Measurements from ENCODE around the gene EPHX1. TPM values are rescaled to one million over a fixed set of nuclear protein-coding genes. Genes with fewer than 3 reads are reported as not detected.

The EPHX1 gene
- polyA plus RNA-seq, 2 of the 4 experiments (the other 2 are of a cell fraction), result 150 to 252 TPM

DNA sequence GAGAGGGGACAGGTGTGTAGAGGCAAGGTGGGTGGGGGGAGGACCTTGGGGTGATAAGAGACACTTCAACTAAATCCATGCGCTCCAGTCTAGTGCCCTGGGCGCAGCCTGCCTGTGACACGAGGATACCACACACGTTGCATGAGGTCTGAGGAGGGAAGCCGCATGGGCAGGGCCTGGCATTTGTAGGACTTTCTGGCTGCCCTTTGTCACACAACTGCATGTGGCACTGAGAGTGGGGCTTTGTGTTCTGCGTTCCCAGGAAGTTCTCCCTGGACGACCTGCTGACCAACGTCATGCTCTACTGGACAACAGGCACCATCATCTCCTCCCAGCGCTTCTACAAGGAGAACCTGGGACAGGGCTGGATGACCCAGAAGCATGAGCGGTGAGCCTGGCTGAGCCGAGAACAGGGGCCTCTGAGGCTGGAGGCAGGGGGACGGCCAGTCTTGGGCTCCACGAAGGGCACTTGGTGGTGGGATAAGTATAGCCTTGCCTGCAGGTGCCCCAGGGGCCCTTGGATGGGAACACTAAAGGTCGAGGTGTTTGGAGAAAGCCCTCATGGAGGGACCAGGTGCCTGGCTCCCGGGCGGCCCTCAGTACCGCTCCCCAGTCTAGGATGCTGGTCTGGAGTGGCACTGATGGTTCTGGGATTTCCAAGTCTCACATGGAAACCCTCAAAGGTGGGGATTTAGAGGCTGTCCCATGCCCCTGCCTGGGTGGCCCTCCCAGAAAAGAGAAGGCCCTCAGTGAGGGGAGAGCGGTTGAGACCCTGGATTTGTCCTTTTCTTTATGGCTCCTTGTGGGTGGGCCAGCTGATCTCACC is 34.5 kb downstream of the EPHX1 start:
- no peak overlapping the region for H3K4me3 ChIP-seq
- ATAC-seq (no peak), DNase-seq (ENCODE audit: low read depth in 1 of 2, low spot score in 1 of 2) (no peak), FAIRE-seq (no peak)
- H3K4me1 ChIP-seq, result peaks cover 6% of the 10 kb centered on the region; the same call in 1 of the 3 replicates
- POLR2A ChIA-PET, result no interaction called here
- 88% methylated on average over 9 of the region's 18 CpGs for WGBS (ENCODE audit: missing lambda C conversion rate)
- H3K27ac ChIP-seq, result no peak overlapping the region
- H3K4me2 ChIP-seq, result no peak overlapping the region
- TF ChIP-seq CBX8 (IDR thresholded peaks at IDR 0.05), result no peak
- no peak for TF ChIP-seq CEBPB (IDR thresholded peaks at IDR 0.05)
- no peak for TF ChIP-seq KDM1A (IDR thresholded peaks at IDR 0.05; ENCODE audit: low read depth)
- TF ChIP-seq NFE2L2 (conservative IDR thresholded peaks at IDR 0.05; ENCODE audit: low read length), result no peak
- TF ChIP-seq CHD2 (IDR thresholded peaks at IDR 0.05; ENCODE audit: low read length, partially characterized antibody), result no peak
- TF ChIP-seq NPAS2 (CRISPR knock-in tag; IDR thresholded peaks at IDR 0.05; ENCODE audit: borderline replicate concordance), result no peak
- no peak for TF ChIP-seq TP53 (CRISPR knock-in tag; IDR thresholded peaks at IDR 0.05)
- no peak for TF ChIP-seq JUN (IDR thresholded peaks at IDR 0.05)
- TF ChIP-seq FOSB (CRISPR knock-in tag; IDR thresholded peaks at IDR 0.05), result no peak
- TF ChIP-seq MAZ (IDR thresholded peaks at IDR 0.05; ENCODE audit: borderline replicate concordance, low read depth, low read length), result no peak
- TF ChIP-seq NR3C1 (IDR thresholded peaks at IDR 0.05), result no peak
- TF ChIP-seq, protein P1, sequence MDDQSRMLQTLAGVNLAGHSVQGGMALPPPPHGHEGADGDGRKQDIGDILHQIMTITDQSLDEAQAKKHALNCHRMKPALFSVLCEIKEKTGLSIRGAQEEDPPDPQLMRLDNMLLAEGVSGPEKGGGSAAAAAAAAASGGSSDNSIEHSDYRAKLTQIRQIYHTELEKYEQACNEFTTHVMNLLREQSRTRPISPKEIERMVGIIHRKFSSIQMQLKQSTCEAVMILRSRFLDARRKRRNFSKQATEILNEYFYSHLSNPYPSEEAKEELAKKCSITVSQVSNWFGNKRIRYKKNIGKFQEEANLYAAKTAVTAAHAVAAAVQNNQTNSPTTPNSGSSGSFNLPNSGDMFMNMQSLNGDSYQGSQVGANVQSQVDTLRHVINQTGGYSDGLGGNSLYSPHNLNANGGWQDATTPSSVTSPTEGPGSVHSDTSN (IDR thresholded peaks at IDR 0.05), result no peak
- no peak for TF ChIP-seq ESRRA (IDR thresholded peaks at IDR 0.05; ENCODE audit: borderline replicate concordance, low read length)
- TF ChIP-seq, protein P2, sequence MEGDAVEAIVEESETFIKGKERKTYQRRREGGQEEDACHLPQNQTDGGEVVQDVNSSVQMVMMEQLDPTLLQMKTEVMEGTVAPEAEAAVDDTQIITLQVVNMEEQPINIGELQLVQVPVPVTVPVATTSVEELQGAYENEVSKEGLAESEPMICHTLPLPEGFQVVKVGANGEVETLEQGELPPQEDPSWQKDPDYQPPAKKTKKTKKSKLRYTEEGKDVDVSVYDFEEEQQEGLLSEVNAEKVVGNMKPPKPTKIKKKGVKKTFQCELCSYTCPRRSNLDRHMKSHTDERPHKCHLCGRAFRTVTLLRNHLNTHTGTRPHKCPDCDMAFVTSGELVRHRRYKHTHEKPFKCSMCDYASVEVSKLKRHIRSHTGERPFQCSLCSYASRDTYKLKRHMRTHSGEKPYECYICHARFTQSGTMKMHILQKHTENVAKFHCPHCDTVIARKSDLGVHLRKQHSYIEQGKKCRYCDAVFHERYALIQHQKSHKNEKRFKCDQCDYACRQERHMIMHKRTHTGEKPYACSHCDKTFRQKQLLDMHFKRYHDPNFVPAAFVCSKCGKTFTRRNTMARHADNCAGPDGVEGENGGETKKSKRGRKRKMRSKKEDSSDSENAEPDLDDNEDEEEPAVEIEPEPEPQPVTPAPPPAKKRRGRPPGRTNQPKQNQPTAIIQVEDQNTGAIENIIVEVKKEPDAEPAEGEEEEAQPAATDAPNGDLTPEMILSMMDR (IDR thresholded peaks at IDR 0.05), result no peak
- no peak for TF ChIP-seq HDAC2 (IDR thresholded peaks at IDR 0.05)
- no peak for TF ChIP-seq POLR2A (IDR thresholded peaks at IDR 0.05; ENCODE audit: low read length)
- TF ChIP-seq ZNF302 (CRISPR knock-in tag; IDR thresholded peaks at IDR 0.05), result no peak
- no peaks in the 10 kb centered on the region for H3K9me3 ChIP-seq
- CTCF ChIA-PET, result interaction anchor here (0.8 to 7.2 kb wide), 22 partner anchors 9 to 373 kb away, joined by 3 to 44 read pairs (median 6); partner anchors contain the start of genes EPHX1 and SRP9

DNA sequence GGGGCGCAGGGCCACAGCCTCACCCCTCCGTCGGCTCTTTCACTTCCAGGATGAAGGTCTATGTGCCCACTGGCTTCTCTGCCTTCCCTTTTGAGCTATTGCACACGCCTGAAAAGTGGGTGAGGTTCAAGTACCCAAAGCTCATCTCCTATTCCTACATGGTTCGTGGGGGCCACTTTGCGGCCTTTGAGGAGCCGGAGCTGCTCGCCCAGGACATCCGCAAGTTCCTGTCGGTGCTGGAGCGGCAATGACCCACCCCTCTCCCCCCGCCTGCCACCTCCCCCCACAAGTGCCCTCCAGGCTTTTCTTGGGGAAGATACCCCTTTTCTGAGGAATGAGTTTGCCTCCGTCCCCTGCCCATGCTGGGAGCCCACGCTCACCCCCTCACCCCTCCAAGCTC is 35.2 kb downstream of the EPHX1 start:
- WGBS (ENCODE audit: missing lambda C conversion rate), result 93% methylated on average over 13 of the region's 14 CpGs
- DNase-seq (ENCODE audit: low read depth in 1 of 2, low spot score in 1 of 2) (no peak), ATAC-seq (no peak), FAIRE-seq (no peak)
- ChIA-PET POLR2A (no interaction called here), CTCF (interaction anchor here (0.8 to 3.0 kb wide), 26 partner anchors 9 to 390 kb away, joined by 3 to 30 read pairs (median 4); partner anchors contain the start of genes EPHX1 and SRP9)
- peaks cover 6% of the 10 kb centered on the region; the same call in 1 of the 3 replicates for H3K4me1 ChIP-seq
- TF ChIP-seq RARB (CRISPR knock-in tag; IDR thresholded peaks at IDR 0.05) (no peak), RCOR1 (IDR thresholded peaks at IDR 0.05; ENCODE audit: low read depth, low read length) (no peak), CEBPB (IDR thresholded peaks at IDR 0.05) (no peak)
- H3K9me3 ChIP-seq, result no peaks in the 10 kb centered on the region
- H3K4me3 ChIP-seq, result no peak overlapping the region
- peak overlapping the region in 1 of 2 experiments; percentile 60; a peak in 3 of 6 replicates for H3K27ac ChIP-seq
- no peak overlapping the region for H3K4me2 ChIP-seq

DNA sequence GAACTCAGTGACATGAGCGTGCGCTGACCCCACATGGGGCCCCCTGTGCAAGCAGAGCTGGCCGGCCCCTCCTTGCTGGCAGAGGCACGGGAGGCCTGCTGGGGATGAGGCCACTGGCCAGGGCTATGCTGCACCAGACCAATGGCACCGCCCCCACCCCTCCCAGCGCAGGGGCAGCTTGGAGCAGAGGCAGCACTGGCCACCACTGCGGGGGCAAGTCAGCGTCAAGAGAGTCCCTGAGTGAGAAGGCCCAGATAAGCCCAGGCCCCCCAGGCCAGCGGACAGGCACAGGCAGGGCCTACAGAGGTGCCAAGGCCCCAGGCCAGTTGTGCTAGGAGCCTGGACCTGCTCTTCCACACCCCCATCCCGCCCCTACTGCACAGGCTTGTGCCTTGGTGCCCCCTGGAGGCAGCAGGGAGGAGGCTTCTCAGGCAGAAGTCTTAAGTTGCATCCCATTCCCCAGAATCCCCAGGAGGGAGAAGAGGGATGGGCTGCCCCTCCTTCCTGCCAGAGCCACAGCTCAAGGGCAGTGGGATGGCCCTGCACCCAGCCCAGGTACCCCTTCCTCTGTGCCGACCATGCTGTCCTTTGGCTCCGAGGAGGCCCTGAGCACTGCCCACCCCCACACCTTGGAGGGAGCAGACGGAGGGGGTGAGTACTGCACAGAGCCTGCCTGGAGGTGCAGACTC is 35.8 kb downstream of the EPHX1 start:
- Histone ChIP-seq H3K4me2 (no peak overlapping the region), H3K9me3 (no peaks in the 10 kb centered on the region), H3K4me1 (peaks cover 6% of the 10 kb centered on the region; the same call in 1 of the 3 replicates), H3K27ac (peak overlapping the region in 1 of 2 experiments; percentile 60; a peak in 3 of 6 replicates), H3K4me3 (no peak overlapping the region)
- CTCF ChIA-PET, result interaction anchor here (0.8 to 3.0 kb wide), 34 partner anchors 10 to 391 kb away, joined by 3 to 30 read pairs (median 4); partner anchors contain the start of genes EPHX1 and SRP9
- POLR2A ChIA-PET, result interaction anchor here (0.5 kb wide), 1 partner anchor 67 kb away, joined by 3 read pairs; no protein-coding TSS in a partner anchor
- DNase-seq (ENCODE audit: low read depth in 1 of 2, low spot score in 1 of 2), result peak; percentile 72 to 88
- ATAC-seq, result peak; percentile 80 to 88
- FAIRE-seq, result no peak
- 69% methylated on average over 7 of the region's 13 CpGs for WGBS (ENCODE audit: missing lambda C conversion rate)
- peak; percentile 91 for TF ChIP-seq SMC3 (IDR thresholded peaks at IDR 0.05)
- TF ChIP-seq, protein P3, sequence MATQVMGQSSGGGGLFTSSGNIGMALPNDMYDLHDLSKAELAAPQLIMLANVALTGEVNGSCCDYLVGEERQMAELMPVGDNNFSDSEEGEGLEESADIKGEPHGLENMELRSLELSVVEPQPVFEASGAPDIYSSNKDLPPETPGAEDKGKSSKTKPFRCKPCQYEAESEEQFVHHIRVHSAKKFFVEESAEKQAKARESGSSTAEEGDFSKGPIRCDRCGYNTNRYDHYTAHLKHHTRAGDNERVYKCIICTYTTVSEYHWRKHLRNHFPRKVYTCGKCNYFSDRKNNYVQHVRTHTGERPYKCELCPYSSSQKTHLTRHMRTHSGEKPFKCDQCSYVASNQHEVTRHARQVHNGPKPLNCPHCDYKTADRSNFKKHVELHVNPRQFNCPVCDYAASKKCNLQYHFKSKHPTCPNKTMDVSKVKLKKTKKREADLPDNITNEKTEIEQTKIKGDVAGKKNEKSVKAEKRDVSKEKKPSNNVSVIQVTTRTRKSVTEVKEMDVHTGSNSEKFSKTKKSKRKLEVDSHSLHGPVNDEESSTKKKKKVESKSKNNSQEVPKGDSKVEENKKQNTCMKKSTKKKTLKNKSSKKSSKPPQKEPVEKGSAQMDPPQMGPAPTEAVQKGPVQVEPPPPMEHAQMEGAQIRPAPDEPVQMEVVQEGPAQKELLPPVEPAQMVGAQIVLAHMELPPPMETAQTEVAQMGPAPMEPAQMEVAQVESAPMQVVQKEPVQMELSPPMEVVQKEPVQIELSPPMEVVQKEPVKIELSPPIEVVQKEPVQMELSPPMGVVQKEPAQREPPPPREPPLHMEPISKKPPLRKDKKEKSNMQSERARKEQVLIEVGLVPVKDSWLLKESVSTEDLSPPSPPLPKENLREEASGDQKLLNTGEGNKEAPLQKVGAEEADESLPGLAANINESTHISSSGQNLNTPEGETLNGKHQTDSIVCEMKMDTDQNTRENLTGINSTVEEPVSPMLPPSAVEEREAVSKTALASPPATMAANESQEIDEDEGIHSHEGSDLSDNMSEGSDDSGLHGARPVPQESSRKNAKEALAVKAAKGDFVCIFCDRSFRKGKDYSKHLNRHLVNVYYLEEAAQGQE (IDR thresholded peaks at IDR 0.05), result no peak
- TF ChIP-seq NFE2L2 (conservative IDR thresholded peaks at IDR 0.05; ENCODE audit: low read length), result no peak
- no peak for TF ChIP-seq ESRRA (IDR thresholded peaks at IDR 0.05; ENCODE audit: borderline replicate concordance, low read length)
- no peak for TF ChIP-seq HDAC2 (IDR thresholded peaks at IDR 0.05)
- TF ChIP-seq RAD21 (conservative IDR thresholded peaks at IDR 0.05 in 1 of 2, IDR thresholded peaks at IDR 0.05 in 1 of 2), result peak; percentile 85 to 93
- no peak for TF ChIP-seq EP300 (IDR thresholded peaks at IDR 0.05)
- no peak for TF ChIP-seq ZSCAN20 (CRISPR knock-in tag; IDR thresholded peaks at IDR 0.05)
- no peak for TF ChIP-seq CHD4 (IDR thresholded peaks at IDR 0.05; ENCODE audit: borderline replicate concordance)

Data from A549 (cell line).